Osteocyte (in vitro differentiated cells): ENCODE measurements around the gene KIAA1755. TPM values are rescaled to one million over a fixed set of nuclear protein-coding genes. Genes with fewer than 3 reads are reported as not detected.

ENCODE experiments used
- DNase-seq: peaks from one replicate; pipeline ENCODE4 v3.0.0; 2021; ENCODE audit warnings: mixed read lengths; ENCODE audit not compliant: unreplicated experiment; ENCODE audit errors: extremely low spot score
- H3K27ac Mint-ChIP-seq: one replicate; pipeline ENCODE4 v1.8.0; 2021; ENCODE audit warnings: mild to moderate bottlenecking, mixed read lengths; ENCODE audit not compliant: unreplicated experiment
- H3K27me3 Mint-ChIP-seq: one replicate; pipeline ENCODE4 v1.8.0; 2021; ENCODE audit warnings: mixed read lengths; ENCODE audit not compliant: unreplicated experiment
- H3K36me3 Mint-ChIP-seq: one replicate; pipeline ENCODE4 v1.8.0; 2021; ENCODE audit warnings: mixed read lengths; ENCODE audit not compliant: unreplicated experiment
- H3K4me1 Mint-ChIP-seq: one replicate; pipeline ENCODE4 v1.8.0; 2021; ENCODE audit warnings: mixed read lengths; ENCODE audit not compliant: unreplicated experiment
- H3K4me3 Mint-ChIP-seq: one replicate; pipeline ENCODE4 v1.8.0; 2021; ENCODE audit warnings: mild to moderate bottlenecking, moderate library complexity, mixed read lengths; ENCODE audit not compliant: unreplicated experiment
- H3K9me3 Mint-ChIP-seq: one replicate; pipeline ENCODE4 v1.8.0; 2021; ENCODE audit warnings: mixed read lengths; ENCODE audit not compliant: unreplicated experiment
- CTCF ChIP-seq: fragments of 200-600 bp; sonication (generic); IDR thresholded peaks from 2 replicates; pipeline ENCODE4 v1.5.0; 2021; ENCODE audit warnings: antibody characterized with exemption, mild to moderate bottlenecking, moderate library complexity
- total RNA-seq: library from RNA; stranded (reverse); gene quantifications from 2 replicates; pipeline ENCODE4 v1.2.1, GENCODE V29; 2021

The KIAA1755 gene
- total RNA-seq, 1 donor from 2014 or later, result 50.2 TPM

- Mint-ChIP-seq H3K27ac (peak overlapping the region; percentile 28), H3K27me3 (no peaks in the 10 kb centered on the region), H3K36me3 (peaks cover 5% of the 10 kb centered on the region), H3K9me3 (no peaks in the 10 kb centered on the region), H3K4me3 (no peak overlapping the region), H3K4me1 (peaks cover 31% of the 10 kb centered on the region)
- DNase-seq, result no peak
- peak; percentile 94 for TF ChIP-seq CTCF
Observed at GRCh38 chr20:38222231-38222922, 38.2 kb downstream of the KIAA1755 start.

GRCh38 chr20:38221119-38221589 lies 39.4 kb downstream of the KIAA1755 start:
- no peaks in the 10 kb centered on the region for H3K9me3 Mint-ChIP-seq
- DNase-seq, result peak; percentile 92

GRCh38 chr20:38220587-38221118 lies 39.9 kb downstream of the KIAA1755 start:
- TF ChIP-seq CTCF, result no peak
- no peak for DNase-seq
- no peaks in the 10 kb centered on the region for H3K9me3 Mint-ChIP-seq
- H3K4me3 Mint-ChIP-seq, result no peak overlapping the region
- no peaks in the 10 kb centered on the region for H3K27me3 Mint-ChIP-seq
- H3K27ac Mint-ChIP-seq, result no peak overlapping the region
- H3K36me3 Mint-ChIP-seq, result peaks cover 2% of the 10 kb centered on the region
- peaks cover 31% of the 10 kb centered on the region for H3K4me1 Mint-ChIP-seq

More at GRCh38 chr20:38221119-38221589, 39.4 kb downstream of the KIAA1755 start:
- Mint-ChIP-seq H3K27me3 (no peaks in the 10 kb centered on the region), H3K4me3 (no peak overlapping the region), H3K4me1 (peaks cover 31% of the 10 kb centered on the region), H3K27ac (no peak overlapping the region), H3K36me3 (peaks cover 2% of the 10 kb centered on the region)
- TF ChIP-seq CTCF, result peak; percentile 96

GRCh38 chr20:38219006-38219950 lies 41.3 kb downstream of the KIAA1755 start:
- Mint-ChIP-seq H3K9me3 (no peaks in the 10 kb centered on the region), H3K36me3 (peaks cover 2% of the 10 kb centered on the region), H3K4me3 (no peak overlapping the region), H3K4me1 (peaks cover 31% of the 10 kb centered on the region), H3K27me3 (no peaks in the 10 kb centered on the region), H3K27ac (peak overlapping the region; percentile 71)
- no peak for TF ChIP-seq CTCF
- no peak for DNase-seq

GRCh38 chr20:38218566-38218885 lies 42.0 kb downstream of the KIAA1755 start:
- Mint-ChIP-seq H3K4me1 (peaks cover 31% of the 10 kb centered on the region), H3K36me3 (peaks cover 2% of the 10 kb centered on the region), H3K27ac (peak overlapping the region; percentile 71), H3K27me3 (no peaks in the 10 kb centered on the region), H3K4me3 (no peak overlapping the region), H3K9me3 (no peaks in the 10 kb centered on the region)
- TF ChIP-seq CTCF, result no peak
- no peak for DNase-seq
